GM12878 (cell line): ENCODE measurements around the gene SCNN1G.

Source experiments
- CTCF ChIP-seq, 3 experiments: IDR thresholded peaks in 2 of 3; conservative IDR thresholded peaks in 1 of 3; 2 replicates each; pipeline ENCODE4 v1.5.1; 2011; ENCODE audit warnings: low read depth in 3 of 3, low read length in 3 of 3, mild to moderate bottlenecking in 3 of 3, control low read depth in 2 of 3, moderate library complexity in 2 of 3, inconsistent platforms in 1 of 3, mixed read lengths in 1 of 3; ENCODE audit not compliant: control insufficient read depth in 2 of 3, insufficient read depth in 1 of 3; ENCODE audit errors: extremely low read depth in 1 of 3
- JUNB ChIP-seq: IDR thresholded peaks from 2 replicates; pipeline ENCODE4 v1.6.1; 2016; ENCODE audit warnings: antibody characterized with exemption, mild to moderate bottlenecking
- POLR2A ChIP-seq: IDR thresholded peaks from 2 replicates; pipeline ENCODE4 v1.6.1; 2011; ENCODE audit warnings: low read depth, mild to moderate bottlenecking, low read length
- SMAD1 ChIP-seq: fragments of 450-650 bp; IDR thresholded peaks from 2 replicates; pipeline ENCODE4 v1.6.1; 2018; ENCODE audit warnings: mild to moderate bottlenecking, low read depth; ENCODE audit not compliant: partially characterized antibody

- TF ChIP-seq POLR2A (no peak), JUNB (no peak), SMAD1 (no peak), CTCF (IDR thresholded peaks at IDR 0.05 in 2 of 3, conservative IDR thresholded peaks at IDR 0.05 in 1 of 3; ENCODE audit: control insufficient read depth in 2 of 3, extremely low read depth in 1 of 3, insufficient read depth in 1 of 3, low read depth in 3 of 3, low read length in 3 of 3) (no peak)
Observed at GRCh38 chr16:23245268-23245667, 62.7 kb downstream of the SCNN1G start.
